ENCODE measurements around the gene TCF7.
A peak's percentile ranks its signal among the peaks of the same experiment; 100 is the strongest.

TCF7 gene

DNA sequence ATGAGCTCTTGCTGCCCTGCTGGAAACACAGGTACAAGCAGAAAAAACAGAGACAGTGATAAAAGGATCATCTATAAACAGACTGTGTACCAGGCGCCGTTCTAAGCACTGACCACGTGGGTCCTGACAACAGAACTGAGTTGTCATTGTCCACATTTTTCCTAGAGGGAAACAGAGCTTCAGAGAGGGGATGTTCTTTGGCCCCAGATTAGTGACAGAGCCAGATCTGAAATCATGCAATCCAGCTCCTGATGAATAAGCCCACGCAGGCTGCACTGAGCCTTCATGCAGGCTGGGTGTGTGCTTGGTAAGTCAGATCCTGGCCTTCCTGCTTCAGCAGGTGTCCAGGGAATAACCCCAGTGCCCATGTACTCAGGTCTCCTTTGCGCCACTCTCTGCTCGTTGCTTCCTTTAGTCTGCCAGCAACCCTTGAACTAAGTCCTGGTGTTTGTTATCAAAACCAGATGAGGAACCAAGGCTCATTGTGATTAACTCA lies 22.8 kb upstream of the TCF7 start:
- DNase-seq = no peak

- DNase-seq = no peak
Observed at GRCh38 chr5:134092875-134093274, 21.6 kb upstream of the TCF7 start.

- no peak for DNase-seq
Observed at GRCh38 chr5:134093351-134093750, 21.1 kb upstream of the TCF7 start.

- no peak for DNase-seq
Observed at GRCh38 chr5:134095293-134095692, 19.2 kb upstream of the TCF7 start.

DNA sequence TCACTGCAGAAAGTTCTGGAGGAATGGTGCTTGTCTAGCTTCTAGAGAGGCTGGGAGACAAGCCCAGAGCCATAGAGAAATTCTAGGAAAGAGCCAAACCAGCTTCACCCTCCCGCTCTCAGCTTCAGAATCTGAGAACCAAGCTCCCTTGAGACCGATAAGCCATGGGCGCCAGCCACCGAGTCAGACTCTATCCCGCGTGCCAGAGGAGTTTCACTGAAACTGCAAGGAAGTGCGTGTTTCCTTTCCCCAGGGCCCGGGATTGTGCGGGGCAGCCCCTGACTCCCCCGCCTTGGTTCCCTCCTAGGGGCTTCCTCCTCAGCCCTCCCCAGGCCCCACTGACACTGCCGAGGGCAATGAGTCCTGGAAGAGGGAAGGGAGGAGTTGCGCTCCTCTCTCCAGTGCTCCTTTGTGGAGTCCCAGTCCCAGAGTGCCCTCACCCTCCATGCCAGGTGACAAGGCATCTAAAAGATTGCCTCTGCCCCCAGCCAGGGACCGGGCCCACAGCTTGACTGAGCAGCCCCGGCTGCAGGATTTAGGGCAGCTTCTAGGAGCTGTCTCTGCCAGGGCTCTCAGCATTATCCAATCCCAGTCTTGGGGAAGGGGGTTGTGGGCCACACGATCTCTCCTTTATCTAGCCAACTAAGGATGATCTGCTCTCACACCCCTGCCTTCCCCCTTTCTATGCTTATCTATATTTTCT lies 18.4 kb upstream of the TCF7 start:
- DNase-seq = no peak

DNA sequence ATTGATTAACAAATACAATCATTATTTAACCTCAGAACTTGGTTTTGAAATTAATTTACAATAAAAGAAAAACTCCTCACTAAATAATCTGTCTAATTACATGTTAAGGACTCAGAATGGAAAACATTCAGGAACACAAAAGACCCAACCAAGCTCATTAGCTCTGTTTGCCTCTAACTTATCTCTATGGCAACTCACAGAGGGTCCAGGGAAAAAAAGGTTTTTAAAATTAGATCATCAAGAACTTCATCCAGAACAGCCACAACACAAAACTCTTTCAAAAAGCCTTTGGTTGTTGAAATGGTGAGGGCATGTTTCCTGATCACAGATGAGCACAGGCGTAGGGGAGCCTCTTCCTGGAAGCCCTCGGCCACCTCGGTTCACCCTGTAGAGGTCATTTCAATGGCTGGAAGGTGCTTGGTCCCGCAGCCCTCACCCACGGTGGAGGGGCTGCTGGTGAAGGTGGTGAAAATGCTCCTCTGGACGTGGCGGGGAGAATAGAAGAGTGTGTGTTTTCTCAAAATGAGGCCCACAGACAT lies 17.2 kb upstream of the TCF7 start:
- DNase-seq = no peak

- DNase-seq = no peak
Observed at GRCh38 chr5:134098690-134099089, 15.8 kb upstream of the TCF7 start.

GRCh38 chr5:134099288-134099872 lies 15.1 kb upstream of the TCF7 start:
- no peak for DNase-seq

DNA sequence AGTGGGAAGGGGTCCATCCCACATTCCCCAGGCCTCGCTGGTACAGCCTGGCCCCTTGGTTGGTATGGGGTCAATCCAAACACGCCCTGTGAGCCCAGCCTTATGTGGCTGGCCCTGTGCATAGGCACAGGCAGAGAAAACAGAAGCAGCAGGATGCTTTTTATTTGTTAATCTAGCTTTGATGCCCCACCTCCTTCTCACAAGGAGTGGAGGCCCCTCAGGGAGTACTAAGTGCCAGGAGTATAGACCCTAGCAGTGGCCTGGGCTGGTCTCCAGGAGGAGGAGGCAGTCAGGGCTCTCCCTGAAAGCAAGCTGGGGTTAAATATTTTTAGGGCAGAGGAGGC lies 14.6 kb upstream of the TCF7 start:
- no peak for DNase-seq

- peak; percentile 72 for DNase-seq
Observed at GRCh38 chr5:134100283-134101091, 14.0 kb upstream of the TCF7 start.

GRCh38 chr5:134101686-134102439 lies 12.6 kb upstream of the TCF7 start:
- DNase-seq = peak; percentile 74

DNA sequence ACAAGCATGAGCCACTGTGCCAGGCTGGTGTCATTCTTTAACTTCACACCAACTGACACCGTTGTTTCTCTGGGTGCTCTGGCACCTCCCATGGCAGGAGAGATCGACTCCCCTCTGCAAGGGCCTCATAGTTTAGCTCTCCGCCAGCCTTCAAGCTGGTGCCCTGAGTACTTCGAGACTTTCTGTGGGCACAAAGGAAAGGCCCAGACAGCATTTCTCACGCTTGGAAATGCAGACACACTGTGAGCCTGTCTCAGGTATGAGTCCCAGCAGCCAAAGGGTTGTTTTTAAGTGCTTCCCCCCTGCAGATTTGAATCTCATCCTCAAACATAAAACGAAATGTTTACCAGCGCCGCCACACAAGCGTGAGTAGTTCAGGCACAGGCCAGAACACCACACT lies 11.1 kb upstream of the TCF7 start:
- no peak for DNase-seq

GRCh38 chr5:134103998-134104654 lies 10.4 kb upstream of the TCF7 start:
- no peak for DNase-seq

GRCh38 chr5:134106991-134107701 lies 7.3 kb upstream of the TCF7 start:
- no peak for DNase-seq

GRCh38 chr5:134107779-134108178 lies 6.7 kb upstream of the TCF7 start:
- no peak for DNase-seq

GRCh38 chr5:134110382-134110781 lies 4.1 kb upstream of the TCF7 start:
- DNase-seq = no peak

DNA sequence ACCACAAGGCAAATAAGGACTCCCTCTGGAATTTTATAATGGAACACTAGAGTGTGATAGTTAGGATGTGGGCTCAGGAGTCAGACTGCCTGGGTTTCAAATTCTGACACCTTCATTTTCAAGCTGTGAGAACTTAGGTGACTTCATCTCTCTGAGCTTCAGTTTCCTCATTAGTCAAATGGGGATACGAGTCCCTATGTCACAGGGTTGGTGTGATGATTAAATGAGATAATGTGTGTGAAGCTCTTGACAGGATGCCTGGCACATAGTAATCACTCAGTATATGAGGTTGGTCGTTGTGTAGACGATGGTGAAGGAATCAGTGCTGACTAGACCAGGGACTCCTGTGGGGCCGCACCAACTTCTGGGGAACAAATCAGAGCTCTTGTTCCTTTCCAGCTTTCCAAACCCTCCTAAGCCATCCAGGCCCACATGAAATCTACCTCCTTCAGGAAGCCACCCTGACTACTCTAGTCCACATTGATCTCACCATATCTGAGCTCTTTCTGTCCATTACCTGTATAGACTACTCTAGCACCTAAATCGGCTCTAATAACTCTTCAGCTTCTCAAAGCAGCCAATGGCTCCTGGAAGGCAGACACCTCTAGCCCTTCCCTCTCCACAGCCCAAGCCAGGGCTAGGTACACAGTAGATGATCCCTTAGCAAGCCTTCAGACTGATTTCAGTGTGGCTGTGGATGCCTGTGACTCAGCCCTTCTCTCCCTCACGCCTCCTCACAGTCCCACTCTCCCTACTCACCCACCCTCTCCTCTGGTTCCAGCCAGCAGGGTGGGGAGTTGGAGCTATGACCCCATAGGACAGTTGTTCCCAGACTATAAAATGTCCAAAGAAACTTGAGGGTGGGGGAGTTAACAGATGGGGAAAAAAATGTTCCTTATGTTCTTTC lies 2.5 kb upstream of the TCF7 start:
- DNase-seq = no peak

- no peak for DNase-seq
Observed at GRCh38 chr5:134112726-134113362, 1.6 kb upstream of the TCF7 start.

- DNase-seq = no peak
Observed at GRCh38 chr5:134113363-134113889, 1.1 kb upstream of the TCF7 start.
